ENCODE measurements around the gene BCL7B.
A peak's percentile ranks its signal among the peaks of the same experiment; 100 is the strongest.
"Not testable (repeated sequence)": the region's sequence is repeated elsewhere in the genome, so short reads cannot be mapped to it uniquely, and the experiment has no call there.

The BCL7B gene

DNA sequence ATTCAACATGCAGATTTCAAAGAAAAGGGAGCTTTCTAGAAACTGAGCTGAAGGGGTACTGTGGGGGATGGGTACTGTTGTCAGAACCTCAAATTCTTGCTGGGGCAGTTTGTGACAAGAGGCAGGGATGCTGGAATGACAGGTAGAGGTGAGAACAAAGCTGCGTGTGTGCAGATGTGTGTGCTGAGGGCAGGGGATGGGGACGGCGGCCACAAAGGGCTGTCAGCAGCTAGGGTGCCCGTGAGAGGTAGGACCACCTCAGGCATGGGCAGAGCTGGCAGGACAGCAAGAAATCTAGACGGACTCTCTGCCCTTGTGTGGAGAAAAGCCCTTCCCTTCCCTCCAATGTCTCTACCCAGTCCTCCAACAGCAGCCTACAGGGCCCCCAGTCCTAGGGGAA, 21.0 kb downstream of the BCL7B start:
- H3K9me3 ChIP-seq (ENCODE audit: control insufficient read depth, low read length) = no peaks in the 10 kb centered on the region
- H3K27me3 ChIP-seq (ENCODE audit: control insufficient read depth, insufficient read depth, low read length, poor library complexity, severe bottlenecking) = no peaks in the 10 kb centered on the region
- no peak overlapping the region for H3K4me3 ChIP-seq (ENCODE audit: insufficient read depth, low read depth, low read length)
- peaks cover 31% of the 10 kb centered on the region for H3K36me3 ChIP-seq (ENCODE audit: control insufficient read depth, insufficient read depth, low read length)
- 92 to 94% methylated on average over 5 of the region's 5 CpGs for WGBS, 2 experiments
- no peaks in the 10 kb centered on the region for H3K4me1 ChIP-seq (ENCODE audit: control insufficient read depth, insufficient read depth, low read length)
- H3K27ac ChIP-seq (ENCODE audit: insufficient read depth, low read depth, low read length, poor library complexity, severe bottlenecking) = no peak overlapping the region

DNA sequence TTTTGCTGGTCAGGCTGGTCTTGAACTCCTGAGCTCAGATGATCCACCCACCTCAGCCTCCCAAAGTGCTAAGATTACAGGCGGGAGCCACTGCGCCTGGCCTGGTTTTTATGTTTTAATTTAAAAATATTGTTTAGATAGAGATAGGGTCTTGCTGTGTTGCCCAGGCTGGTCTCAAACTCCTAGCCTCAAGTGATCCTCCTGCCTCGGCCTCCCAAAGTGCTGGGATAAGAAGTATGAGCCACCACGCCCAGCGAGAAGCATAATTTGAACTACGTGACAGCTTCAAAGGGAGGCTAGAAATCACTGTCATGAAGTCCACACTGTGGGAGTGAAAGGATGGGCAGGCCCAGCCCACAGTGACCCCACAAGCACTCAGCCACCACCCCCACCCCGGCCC, 21.6 kb downstream of the BCL7B start:
- H3K4me1 ChIP-seq (ENCODE audit: control insufficient read depth, insufficient read depth, low read length); H3K27me3 ChIP-seq (ENCODE audit: control insufficient read depth, insufficient read depth, low read length, poor library complexity, severe bottlenecking); H3K27ac ChIP-seq (ENCODE audit: insufficient read depth, low read depth, low read length, poor library complexity, severe bottlenecking); H3K9me3 ChIP-seq (ENCODE audit: control insufficient read depth, low read length); H3K4me3 ChIP-seq (ENCODE audit: insufficient read depth, low read depth, low read length): not testable (repeated sequence)
- 95 to 97% methylated on average over 6 to 7 of the region's 7 CpGs for WGBS, 2 experiments
- peaks cover 31% of the 10 kb centered on the region for H3K36me3 ChIP-seq (ENCODE audit: control insufficient read depth, insufficient read depth, low read length)

DNA sequence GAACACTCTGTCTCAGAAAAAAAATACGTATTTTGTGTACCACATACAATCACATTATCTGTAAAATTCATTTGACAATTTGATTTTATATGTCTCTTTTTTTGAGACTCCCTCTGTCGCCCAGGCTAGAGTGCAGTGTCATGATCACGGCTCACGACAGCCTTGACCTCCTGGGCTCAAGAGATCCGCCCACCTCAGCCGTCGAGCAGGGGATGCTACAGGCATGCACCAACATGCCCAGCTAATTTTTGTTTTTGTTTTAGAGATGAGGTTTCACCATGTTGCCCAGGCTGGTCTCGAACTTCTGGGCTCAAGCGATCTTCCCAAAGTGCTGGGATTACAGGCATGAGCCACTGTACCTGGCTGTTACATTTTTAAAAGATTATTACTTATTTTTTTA, 23.7 kb downstream of the BCL7B start:
- peaks cover 19% of the 10 kb centered on the region for H3K36me3 ChIP-seq (ENCODE audit: control insufficient read depth, insufficient read depth, low read length)
- H3K9me3 ChIP-seq (ENCODE audit: control insufficient read depth, low read length) = no peaks in the 10 kb centered on the region
- 86% methylated on average over 9 of the region's 9 CpGs for WGBS, 2 experiments
- H3K4me1 ChIP-seq (ENCODE audit: control insufficient read depth, insufficient read depth, low read length) = no peaks in the 10 kb centered on the region
- H3K27ac ChIP-seq (ENCODE audit: insufficient read depth, low read depth, low read length, poor library complexity, severe bottlenecking) = no peak overlapping the region
- H3K4me3 ChIP-seq (ENCODE audit: insufficient read depth, low read depth, low read length) = no peak overlapping the region
- no peaks in the 10 kb centered on the region for H3K27me3 ChIP-seq (ENCODE audit: control insufficient read depth, insufficient read depth, low read length, poor library complexity, severe bottlenecking)

DNA sequence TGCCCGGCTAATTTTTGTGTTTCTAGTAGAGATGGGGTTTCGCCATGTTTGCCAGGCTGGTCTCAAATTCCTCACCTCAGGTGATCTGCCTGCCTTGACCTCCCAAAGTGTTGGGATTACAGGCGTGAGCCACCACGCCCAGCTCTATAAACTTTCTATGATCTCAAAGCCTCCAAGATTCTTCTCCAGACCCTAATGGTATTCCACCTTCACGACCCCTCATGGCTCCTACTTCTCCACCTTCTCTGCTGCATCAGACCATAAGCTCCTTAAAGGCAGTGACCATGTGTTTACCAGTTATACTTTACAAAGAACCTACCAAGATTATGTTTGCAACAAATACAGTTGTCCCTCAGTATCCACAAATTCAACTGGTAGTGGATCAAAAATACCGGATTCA, 25.3 kb downstream of the BCL7B start:
- Histone ChIP-seq H3K36me3 (ENCODE audit: control insufficient read depth, insufficient read depth, low read length) (peaks cover 11% of the 10 kb centered on the region), H3K4me3 (ENCODE audit: insufficient read depth, low read depth, low read length) (no peak overlapping the region), H3K27ac (ENCODE audit: insufficient read depth, low read depth, low read length, poor library complexity, severe bottlenecking) (no peak overlapping the region), H3K4me1 (ENCODE audit: control insufficient read depth, insufficient read depth, low read length) (no peaks in the 10 kb centered on the region), H3K27me3 (ENCODE audit: control insufficient read depth, insufficient read depth, low read length, poor library complexity, severe bottlenecking) (no peaks in the 10 kb centered on the region), H3K9me3 (ENCODE audit: control insufficient read depth, low read length) (no peaks in the 10 kb centered on the region)
- WGBS, 2 experiments = 93 to 95% methylated on average over 6 of the region's 6 CpGs

DNA sequence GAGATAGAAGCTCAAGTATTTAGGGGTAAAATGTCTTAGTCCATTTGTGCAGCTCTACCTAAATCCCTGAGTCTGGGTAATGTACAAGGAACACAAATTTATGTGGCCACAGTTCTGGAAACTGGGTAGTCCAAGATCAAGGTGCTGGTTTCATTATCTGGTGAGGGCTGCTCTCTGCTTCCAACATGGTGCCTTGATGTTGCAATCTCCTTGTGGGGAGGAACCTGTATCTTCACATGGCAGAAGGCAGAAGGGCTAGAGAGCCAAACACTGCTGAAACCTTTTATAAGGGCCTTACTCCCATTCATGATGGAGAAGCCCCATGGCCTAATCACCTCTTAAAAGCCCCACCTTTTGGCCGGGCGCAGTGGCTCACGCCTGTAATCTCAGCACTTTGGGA, 26.7 kb downstream of the BCL7B start:
- no peak overlapping the region for H3K4me3 ChIP-seq (ENCODE audit: insufficient read depth, low read depth, low read length)
- 92 to 94% methylated on average over 3 of the region's 3 CpGs for WGBS, 2 experiments
- H3K27ac ChIP-seq (ENCODE audit: insufficient read depth, low read depth, low read length, poor library complexity, severe bottlenecking) = no peak overlapping the region
- H3K4me1 ChIP-seq (ENCODE audit: control insufficient read depth, insufficient read depth, low read length) = no peaks in the 10 kb centered on the region
- H3K9me3 ChIP-seq (ENCODE audit: control insufficient read depth, low read length) = no peaks in the 10 kb centered on the region
- no peaks in the 10 kb centered on the region for H3K36me3 ChIP-seq (ENCODE audit: control insufficient read depth, insufficient read depth, low read length)
- H3K27me3 ChIP-seq (ENCODE audit: control insufficient read depth, insufficient read depth, low read length, poor library complexity, severe bottlenecking) = no peaks in the 10 kb centered on the region

DNA sequence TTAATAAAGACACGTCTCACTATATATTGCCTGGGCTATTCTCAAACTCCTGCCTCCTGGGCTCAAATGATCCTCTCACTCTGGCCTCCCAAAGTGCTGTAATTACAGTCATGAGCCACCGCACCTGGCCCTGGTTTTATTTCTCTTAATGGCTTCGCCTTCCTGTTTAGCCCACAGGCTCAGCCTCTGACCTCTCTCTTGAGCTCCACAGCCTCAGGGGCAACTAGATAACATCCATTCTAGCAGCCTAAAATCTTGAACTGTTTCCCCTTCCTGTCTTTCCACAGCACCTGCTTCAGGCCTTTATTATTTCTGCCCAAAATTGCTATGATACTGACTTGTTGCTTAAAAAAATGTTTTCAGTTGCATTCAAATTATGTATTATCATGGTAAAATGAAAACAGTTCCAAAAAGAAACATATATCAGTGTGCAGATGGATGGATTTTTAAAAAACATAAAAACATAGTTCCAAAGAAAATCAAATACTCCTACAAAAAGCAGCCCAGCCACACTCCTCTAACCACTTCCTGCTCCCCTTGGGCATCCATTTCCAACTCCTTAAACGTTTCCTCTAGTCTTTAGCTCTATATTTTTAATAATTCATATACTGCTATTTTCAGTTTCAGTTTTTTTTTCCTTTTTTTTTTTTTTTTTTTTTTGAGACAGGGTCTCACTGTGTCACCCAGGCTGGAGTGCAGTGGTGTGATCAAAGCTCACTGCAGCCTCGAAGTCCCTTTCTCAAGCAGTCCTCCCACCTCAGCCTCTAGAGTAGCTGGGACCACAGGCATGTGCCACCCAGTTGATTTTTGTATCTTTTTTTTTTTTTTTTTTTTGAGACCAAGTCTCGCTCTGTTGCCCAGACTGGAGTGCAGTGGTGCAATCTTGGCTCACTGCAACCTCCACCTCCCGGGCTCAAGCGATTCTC, 30.3 kb downstream of the BCL7B start:
- no peaks in the 10 kb centered on the region for H3K4me1 ChIP-seq (ENCODE audit: control insufficient read depth, insufficient read depth, low read length)
- 88 to 92% methylated on average over 8 of the region's 8 CpGs for WGBS, 2 experiments
- H3K4me3 ChIP-seq (ENCODE audit: insufficient read depth, low read depth, low read length) = no peak overlapping the region
- no peak overlapping the region for H3K27ac ChIP-seq (ENCODE audit: insufficient read depth, low read depth, low read length, poor library complexity, severe bottlenecking)
- no peaks in the 10 kb centered on the region for H3K27me3 ChIP-seq (ENCODE audit: control insufficient read depth, insufficient read depth, low read length, poor library complexity, severe bottlenecking)
- no peaks in the 10 kb centered on the region for H3K36me3 ChIP-seq (ENCODE audit: control insufficient read depth, insufficient read depth, low read length)
- no peaks in the 10 kb centered on the region for H3K9me3 ChIP-seq (ENCODE audit: control insufficient read depth, low read length)

DNA sequence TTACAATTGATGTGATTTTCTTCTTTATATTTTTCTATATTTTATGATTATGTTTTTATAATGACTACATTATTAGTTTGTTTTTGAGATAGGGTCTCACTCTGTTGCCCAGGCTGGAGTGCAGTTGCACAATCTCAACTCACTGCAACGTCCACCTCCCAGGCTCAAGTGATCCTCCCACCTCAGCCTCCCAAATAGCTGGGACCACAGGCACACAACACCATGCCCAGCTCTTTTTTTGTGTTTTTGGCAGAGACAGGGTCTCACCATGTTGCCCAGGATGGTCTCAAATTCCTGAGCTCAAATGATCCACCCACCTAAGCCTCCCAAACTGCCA, 31.4 kb downstream of the BCL7B start:
- not testable (repeated sequence) for H3K27ac ChIP-seq (ENCODE audit: insufficient read depth, low read depth, low read length, poor library complexity, severe bottlenecking); H3K36me3 ChIP-seq (ENCODE audit: control insufficient read depth, insufficient read depth, low read length); H3K4me1 ChIP-seq (ENCODE audit: control insufficient read depth, insufficient read depth, low read length); H3K9me3 ChIP-seq (ENCODE audit: control insufficient read depth, low read length); H3K4me3 ChIP-seq (ENCODE audit: insufficient read depth, low read depth, low read length); H3K27me3 ChIP-seq (ENCODE audit: control insufficient read depth, insufficient read depth, low read length, poor library complexity, severe bottlenecking)
- WGBS, 2 experiments = 86 to 88% methylated on average over 1 of the region's 1 CpG

DNA sequence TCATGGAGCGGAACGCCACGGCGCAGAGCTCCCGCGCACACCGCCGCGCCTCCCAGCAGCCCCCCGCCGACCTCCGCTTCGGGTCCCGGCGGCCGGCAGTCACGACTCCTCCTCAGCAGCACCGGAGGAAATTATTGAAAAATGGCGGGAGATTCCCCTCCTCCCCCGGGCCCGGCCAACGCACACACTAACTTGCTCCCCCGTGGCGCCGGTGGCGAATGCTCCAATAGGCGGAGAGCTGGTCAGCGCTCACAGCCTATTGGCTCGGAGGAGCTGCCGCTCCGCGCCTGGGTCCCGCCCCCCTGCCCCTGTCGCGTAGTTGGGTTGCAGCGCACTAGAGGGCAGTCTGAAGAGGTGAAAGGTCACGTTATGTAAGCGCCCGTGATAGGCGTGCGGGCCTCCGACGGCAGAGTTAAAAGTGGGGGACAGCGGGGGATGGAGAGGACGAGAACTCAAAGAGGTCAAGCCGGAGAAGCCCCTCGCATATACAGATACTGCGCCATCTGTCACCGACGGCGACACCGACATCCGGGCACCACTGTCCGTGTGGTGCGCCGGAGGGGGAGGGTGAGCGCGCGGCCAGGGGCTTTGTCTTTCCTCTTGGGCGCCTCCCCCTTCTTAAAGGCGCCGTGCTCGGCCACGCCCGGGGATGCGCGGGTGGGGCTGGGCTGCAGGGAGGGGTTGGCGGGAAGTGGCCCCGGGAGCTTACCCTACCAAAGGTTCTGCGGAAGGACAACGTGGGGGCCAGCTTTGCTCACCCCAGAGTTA, 35.2 kb downstream of the BCL7B start, which contains the start of gene BAZ1B:
BAZ1B (minus strand) TSS at position 189 of the 768 bp plus-strand sequence. CDS start 360 bp downstream, outside the sequence.
- Histone ChIP-seq H3K36me3 (ENCODE audit: control insufficient read depth, insufficient read depth, low read length) (peaks cover 10% of the 10 kb centered on the region), H3K27ac (ENCODE audit: insufficient read depth, low read depth, low read length, poor library complexity, severe bottlenecking) (peak within 1 kb of the TSS; percentile 95), H3K4me1 (ENCODE audit: control insufficient read depth, insufficient read depth, low read length) (peaks cover 5% of the 10 kb centered on the region), H3K9me3 (ENCODE audit: control insufficient read depth, low read length) (no peaks in the 10 kb centered on the region), H3K4me3 (ENCODE audit: insufficient read depth, low read depth, low read length) (peak within 1 kb of the TSS; percentile 93), H3K27me3 (ENCODE audit: control insufficient read depth, insufficient read depth, low read length, poor library complexity, severe bottlenecking) (no peaks in the 10 kb centered on the region)
- WGBS, 2 experiments = 0 to 1% methylated on average over 71 of the region's 71 CpGs

DNA sequence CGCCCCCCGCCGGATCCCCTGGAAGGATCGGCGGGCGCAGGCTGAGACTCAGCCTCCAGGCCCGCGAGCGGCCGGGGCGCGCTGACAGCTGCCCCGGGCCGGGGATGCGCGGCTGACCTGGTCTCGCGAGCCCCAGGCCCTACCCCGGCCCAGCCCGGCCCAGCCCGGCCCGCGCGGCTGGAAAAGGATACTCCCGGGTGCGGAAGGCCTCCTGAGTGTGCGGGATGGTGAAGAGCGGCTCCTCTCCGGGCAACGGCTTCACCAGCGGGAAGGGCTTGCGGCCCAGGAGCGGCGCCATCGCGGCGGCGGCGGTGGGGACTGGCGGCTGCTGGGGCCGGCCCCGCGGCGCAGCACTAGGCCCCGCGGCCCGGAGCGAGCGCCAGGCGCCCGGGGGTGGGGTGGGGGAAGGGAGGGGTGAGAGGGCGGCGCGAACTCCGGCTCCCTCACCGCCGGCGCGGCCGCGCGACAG, 35.8 kb downstream of the BCL7B start:
- 0 to 1% methylated on average over 62 of the region's 62 CpGs for WGBS, 2 experiments

More for the DNA sequence above, 35.8 kb downstream of the BCL7B start:
- H3K27me3 ChIP-seq (ENCODE audit: control insufficient read depth, insufficient read depth, low read length, poor library complexity, severe bottlenecking) = no peaks in the 10 kb centered on the region
- H3K4me3 ChIP-seq (ENCODE audit: insufficient read depth, low read depth, low read length) = peak overlapping the region; percentile 93
- no peaks in the 10 kb centered on the region for H3K9me3 ChIP-seq (ENCODE audit: control insufficient read depth, low read length)
- H3K27ac ChIP-seq (ENCODE audit: insufficient read depth, low read depth, low read length, poor library complexity, severe bottlenecking) = peak overlapping the region; percentile 95
- peaks cover 5% of the 10 kb centered on the region for H3K4me1 ChIP-seq (ENCODE audit: control insufficient read depth, insufficient read depth, low read length)
- peaks cover 16% of the 10 kb centered on the region for H3K36me3 ChIP-seq (ENCODE audit: control insufficient read depth, insufficient read depth, low read length)

Data from ectodermal cell (in vitro differentiated cells).